Prostate gland (tissue), 2 donors: Measurements from ENCODE around the gene TGM2. TPM values are rescaled to one million over a fixed set of nuclear protein-coding genes. Genes with fewer than 3 reads are reported as not detected.

Experiments used
- DNase-seq: peaks from one replicate; pipeline ENCODE4 v3.0.0-alpha.2; 2019; ENCODE audit warnings: low spot score
- H3K27ac ChIP-seq, 2 donors: fragments of 200-600 bp; sonication (generic); 2 replicates each; pipeline ENCODE4 v1.5.1; 2017 to 2019
- H3K27me3 ChIP-seq: fragments of 200-600 bp; sonication (generic); replicated peaks from 2 replicates; pipeline ENCODE4 v1.5.1; 2019; ENCODE audit not compliant: insufficient read depth
- H3K36me3 ChIP-seq, 2 donors: fragments of 200-600 bp; sonication (generic); 1 replicate in 1 of 2; 2 replicates in 1 of 2; pipeline versions ENCODE4 v1.5.1 to v1.8.1; 2017 to 2019
- H3K4me1 ChIP-seq: fragments of 200-600 bp; sonication (generic); replicated peaks from 2 replicates; pipeline ENCODE4 v1.5.1; 2019
- H3K4me3 ChIP-seq, 2 donors: fragments of 200-600 bp; sonication (generic); 2 replicates each; pipeline ENCODE4 v1.5.1; 2017 to 2019
- H3K9me3 ChIP-seq: fragments of 200-600 bp; sonication (generic); 2 replicates; pipeline ENCODE4 v1.5.1; 2017
- POLR2A ChIP-seq: fragments of 450-650 bp; IDR thresholded peaks from one replicate; pipeline ENCODE4 v1.6.1; 2016; ENCODE audit warnings: antibody characterized with exemption, mild to moderate bottlenecking
- POLR2AphosphoS5 ChIP-seq: sonication (generic); formaldehyde crosslinking; IDR thresholded peaks from one replicate; pipeline ENCODE4 v1.6.1; 2017; ENCODE audit warnings: antibody characterized with exemption
- WGBS: methylation state at CpG from one replicate; pipeline ENCODE4 v1.1.5; 2018; 5-methylcytosine and 5-hydroxymethylcytosine counted together
- intact Hi-C: fragments of 100-400 bp; cut with DNase I; formaldehyde crosslinking; loops from one replicate; pipeline ENCODE4 v1.14.2; 2022
- total RNA-seq, 2 donors: library from RNA; depleted of rRNA; stranded (reverse); fragments of >200 nt; gene quantifications; one replicate each; pipeline ENCODE4 v1.1.0, GENCODE V29; 2016
- TF ChIP-seq, protein P1 (sequence below), 4 experiments: fragments of 200-600 bp in 2 of 4; fragments of 450-650 bp in 2 of 4; sonication (generic) in 2 of 4; IDR thresholded peaks; 1 replicate in 3 of 4; 2 replicates in 1 of 4; pipeline ENCODE4 v1.5.1; 2016 to 2019; ENCODE audit warnings: antibody characterized with exemption in 4 of 4, mild to moderate bottlenecking in 2 of 4, moderate library complexity in 2 of 4

Gene TGM2
- total RNA-seq, 2 donors from 2014 or later, result 39.6 to 157 TPM

DNA sequence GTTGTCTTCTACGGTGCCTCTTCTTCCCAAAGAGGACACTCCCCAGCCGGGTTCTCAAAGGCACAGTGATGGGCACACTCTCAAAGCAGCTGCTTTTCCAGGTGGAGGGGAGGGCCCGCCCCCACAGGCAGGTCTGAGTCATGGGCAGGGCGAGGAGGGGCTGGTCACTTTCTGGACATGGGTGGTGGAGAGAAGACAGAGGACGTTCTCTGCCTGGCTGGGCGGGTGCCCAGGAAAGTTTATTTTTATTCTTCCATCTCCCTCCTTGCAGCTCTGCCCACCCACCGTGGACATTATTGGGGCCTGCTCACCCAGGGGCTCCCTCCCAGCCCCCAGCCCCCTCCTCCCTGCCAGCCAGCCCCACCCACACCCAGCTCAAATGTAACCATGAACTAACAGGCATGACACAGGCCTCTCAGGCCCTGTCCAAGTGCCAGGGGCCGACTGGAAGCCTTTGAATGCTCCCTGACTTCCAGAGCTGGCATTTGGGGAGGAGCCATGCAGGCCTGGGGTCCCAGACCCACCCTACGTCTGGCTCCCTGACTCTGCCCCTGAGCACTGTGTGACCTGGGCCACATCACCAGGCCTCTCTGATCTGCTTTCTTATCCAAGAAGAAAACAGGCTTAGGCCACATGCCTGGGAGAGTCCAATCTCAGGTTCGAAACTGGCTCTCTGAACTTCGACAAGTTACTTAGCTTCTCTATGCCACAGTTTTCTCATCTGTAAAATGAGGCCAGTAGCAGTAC, 8.0 kb downstream of the TGM2 start:
- Histone ChIP-seq H3K36me3 (peaks cover 0 to 2% of the 10 kb centered on the region in 2 donors), H3K27me3 (no peaks in the 10 kb centered on the region), H3K9me3 (no peaks in the 10 kb centered on the region), H3K4me3 (no peak overlapping the region), H3K27ac (peak overlapping the region; percentile 35 to 39), H3K4me1 (peaks cover 2% of the 10 kb centered on the region)
- DNase-seq, result peak; percentile 14
- intact Hi-C loops, result no loop called here
- no peak for TF ChIP-seq POLR2A
- TF ChIP-seq POLR2AphosphoS5, result peak; percentile 36
- 45% methylated on average over 11 of the region's 11 CpGs for WGBS

DNA sequence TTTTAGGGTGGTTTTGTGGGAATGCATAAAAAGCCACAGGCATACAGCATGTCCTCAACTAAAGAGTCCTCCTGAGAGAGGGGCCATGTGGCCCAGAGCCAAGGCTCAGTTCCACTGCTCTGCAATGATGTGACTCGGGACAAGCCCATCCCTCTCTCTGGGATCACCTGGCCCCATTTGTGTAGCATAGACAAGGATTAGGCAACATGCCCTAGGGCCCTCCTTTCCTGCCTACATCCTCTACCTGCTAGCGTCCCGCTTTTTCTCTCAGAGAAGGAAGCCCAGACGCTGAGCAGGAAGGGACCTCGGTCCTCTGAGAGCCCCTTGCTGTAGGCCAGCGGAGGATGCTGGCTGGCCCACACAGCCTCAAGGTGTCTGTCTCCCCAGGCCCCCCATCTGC, 8.8 kb downstream of the TGM2 start:
- no peaks in the 10 kb centered on the region for H3K27me3 ChIP-seq
- WGBS, result 96% methylated on average over 6 of the region's 6 CpGs
- peaks cover 2% of the 10 kb centered on the region for H3K4me1 ChIP-seq
- intact Hi-C loops, result no loop called here
- peak overlapping the region in 1 of 2 donors; percentile 39 for H3K27ac ChIP-seq
- TF ChIP-seq POLR2AphosphoS5, result no peak
- TF ChIP-seq, protein P1, sequence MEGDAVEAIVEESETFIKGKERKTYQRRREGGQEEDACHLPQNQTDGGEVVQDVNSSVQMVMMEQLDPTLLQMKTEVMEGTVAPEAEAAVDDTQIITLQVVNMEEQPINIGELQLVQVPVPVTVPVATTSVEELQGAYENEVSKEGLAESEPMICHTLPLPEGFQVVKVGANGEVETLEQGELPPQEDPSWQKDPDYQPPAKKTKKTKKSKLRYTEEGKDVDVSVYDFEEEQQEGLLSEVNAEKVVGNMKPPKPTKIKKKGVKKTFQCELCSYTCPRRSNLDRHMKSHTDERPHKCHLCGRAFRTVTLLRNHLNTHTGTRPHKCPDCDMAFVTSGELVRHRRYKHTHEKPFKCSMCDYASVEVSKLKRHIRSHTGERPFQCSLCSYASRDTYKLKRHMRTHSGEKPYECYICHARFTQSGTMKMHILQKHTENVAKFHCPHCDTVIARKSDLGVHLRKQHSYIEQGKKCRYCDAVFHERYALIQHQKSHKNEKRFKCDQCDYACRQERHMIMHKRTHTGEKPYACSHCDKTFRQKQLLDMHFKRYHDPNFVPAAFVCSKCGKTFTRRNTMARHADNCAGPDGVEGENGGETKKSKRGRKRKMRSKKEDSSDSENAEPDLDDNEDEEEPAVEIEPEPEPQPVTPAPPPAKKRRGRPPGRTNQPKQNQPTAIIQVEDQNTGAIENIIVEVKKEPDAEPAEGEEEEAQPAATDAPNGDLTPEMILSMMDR (IDR thresholded peaks at IDR 0.05), result no peak
- TF ChIP-seq POLR2A, result no peak
- no peak overlapping the region for H3K4me3 ChIP-seq
- peaks cover 0 to 2% of the 10 kb centered on the region in 2 donors for H3K36me3 ChIP-seq
- no peaks in the 10 kb centered on the region for H3K9me3 ChIP-seq
- no peak for DNase-seq

DNA sequence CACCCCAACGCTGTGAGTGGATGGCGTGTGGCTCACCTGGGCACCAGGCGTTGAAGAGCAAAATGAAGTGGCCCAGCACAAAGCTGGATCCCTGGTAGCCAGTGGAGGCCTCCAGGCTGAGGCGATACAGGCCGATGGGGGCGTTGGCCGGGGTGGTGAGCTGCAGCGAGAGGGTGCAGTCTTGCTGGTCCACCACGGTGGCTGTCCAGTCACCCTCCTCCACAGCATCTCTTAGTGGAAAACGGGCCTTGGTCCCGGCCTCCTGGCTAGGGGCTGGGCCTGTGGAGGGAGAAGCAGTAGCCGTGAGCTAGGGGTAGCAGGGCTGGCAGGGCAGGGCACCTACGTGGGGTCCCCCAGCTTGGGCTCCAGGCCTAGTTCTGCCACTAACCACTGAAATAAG, 9.3 kb downstream of the TGM2 start:
- H3K4me1 ChIP-seq, result peaks cover 2% of the 10 kb centered on the region
- DNase-seq, result no peak
- no peaks in the 10 kb centered on the region for H3K27me3 ChIP-seq
- TF ChIP-seq POLR2A (no peak), POLR2AphosphoS5 (no peak)
- TF ChIP-seq, protein P1 (IDR thresholded peaks at IDR 0.05), result no peak
- no peak overlapping the region for H3K27ac ChIP-seq
- WGBS, result 92% methylated on average over 13 of the region's 13 CpGs
- intact Hi-C loops, result no loop called here
- no peak overlapping the region for H3K4me3 ChIP-seq
- peaks cover 0 to 2% of the 10 kb centered on the region in 2 donors for H3K36me3 ChIP-seq
- no peaks in the 10 kb centered on the region for H3K9me3 ChIP-seq

DNA sequence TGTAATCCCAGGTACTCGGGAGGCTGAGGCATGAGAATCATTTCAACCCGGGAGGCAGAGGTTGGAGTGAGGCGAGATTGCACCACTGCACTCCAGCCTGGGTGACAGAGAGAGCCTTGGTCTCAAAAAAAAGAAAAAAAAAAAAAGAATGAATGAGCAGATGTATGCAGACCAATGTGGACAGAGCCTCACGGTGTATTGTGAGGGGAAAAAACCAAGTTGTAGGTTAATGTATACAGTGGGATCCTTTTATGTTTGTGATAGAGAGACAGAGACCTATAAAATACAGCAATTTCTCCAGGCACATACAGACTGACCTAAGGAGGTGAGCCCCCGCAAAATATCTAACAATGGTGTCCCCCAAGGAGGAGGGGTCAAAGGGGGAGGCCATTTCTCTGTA, 11.7 kb downstream of the TGM2 start:
- H3K27ac ChIP-seq, result no peak overlapping the region

DNA sequence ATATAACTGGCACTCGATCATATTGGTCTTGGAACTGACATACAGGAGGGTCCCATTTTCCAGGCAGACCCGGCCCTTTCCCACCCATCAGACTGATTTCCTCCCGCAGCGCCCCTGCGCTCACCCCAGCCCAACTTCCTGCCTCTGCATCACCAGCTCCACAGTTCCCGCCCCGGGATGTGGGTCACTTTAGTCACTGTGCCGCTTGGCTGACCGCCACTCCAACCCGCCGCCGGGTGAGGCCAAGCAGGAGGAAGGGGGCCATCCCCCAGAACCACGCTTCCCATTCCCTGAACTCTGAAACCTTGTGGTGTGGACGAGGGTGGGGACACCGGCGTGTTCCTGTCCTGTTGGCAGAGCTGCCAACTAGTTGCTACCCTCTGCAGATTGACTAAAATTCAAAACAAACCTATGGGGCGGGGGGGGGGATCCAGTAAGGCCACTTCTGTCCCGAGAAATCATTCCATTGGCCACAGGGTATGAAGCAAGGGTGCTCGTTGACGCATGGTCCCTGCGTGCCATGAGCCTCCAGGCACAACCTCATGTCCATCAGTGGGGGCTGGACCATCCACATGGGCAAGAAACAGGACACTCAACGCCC, 12.3 kb downstream of the TGM2 start:
- TF ChIP-seq, protein P1 (IDR thresholded peaks at IDR 0.05), result no peak
- TF ChIP-seq POLR2AphosphoS5 (no peak), POLR2A (no peak)
- Histone ChIP-seq H3K9me3 (no peaks in the 10 kb centered on the region), H3K4me3 (no peak overlapping the region), H3K27ac (peak overlapping the region; percentile 37 to 57), H3K4me1 (no peaks in the 10 kb centered on the region), H3K36me3 (peaks cover 0 to 2% of the 10 kb centered on the region in 2 donors), H3K27me3 (no peaks in the 10 kb centered on the region)
- peak; percentile 43 for DNase-seq
- intact Hi-C loops, result no loop called here
- 25% methylated on average over 20 of the region's 22 CpGs for WGBS

More for the DNA sequence above, 11.7 kb downstream of the TGM2 start:
- intact Hi-C loops, result no loop called here
- TF ChIP-seq POLR2AphosphoS5 (no peak), POLR2A (no peak)
- TF ChIP-seq, protein P1 (IDR thresholded peaks at IDR 0.05), result no peak
- no peak for DNase-seq
- H3K27me3 ChIP-seq, result no peaks in the 10 kb centered on the region
- no peak overlapping the region for H3K4me3 ChIP-seq
- H3K36me3 ChIP-seq, result peaks cover 0 to 2% of the 10 kb centered on the region in 2 donors
- no peaks in the 10 kb centered on the region for H3K9me3 ChIP-seq
- WGBS, result 89% methylated on average over 5 of the region's 5 CpGs
- H3K4me1 ChIP-seq, result no peaks in the 10 kb centered on the region
